CD8-positive, alpha-beta memory T cell (primary cell): ENCODE measurements around the gene TMEM131L. TPM values are rescaled to one million over a fixed set of nuclear protein-coding genes. Genes with fewer than 3 reads are reported as not detected.
A peak's percentile ranks its signal among the peaks of the same experiment; 100 is the strongest.

ENCODE experiments used
- CTCF ChIA-PET: fragments of 350-600 bp; sonication (Branson Sonifier 250); formaldehyde crosslinking; loops from one replicate; lab custom pipeline; 2021; ENCODE audit warnings: antibody characterized with exemption; lab: Charles Lee
- POLR2A ChIA-PET: fragments of 350-600 bp; sonication (Branson Sonifier 250); formaldehyde crosslinking; loops from one replicate; lab custom pipeline; 2021; ENCODE audit warnings: antibody characterized with exemption; lab: Charles Lee
- DNase-seq, 5 donors: peaks; one replicate each; pipeline versions ENCODE4 v3.0.0 to v3.0.0-alpha.2; 2020 to 2022; ENCODE audit warnings: mixed read lengths in 1 of 5
- H3K27ac ChIP-seq: one replicate; pipeline ENCODE4 v1.7.0; 2013; ENCODE audit warnings: low read depth, mild to moderate bottlenecking, low read length, moderate library complexity
- H3K27me3 ChIP-seq: 2 replicates; pipeline ENCODE4 v1.7.0; 2013; ENCODE audit warnings: low read length, mild to moderate bottlenecking; ENCODE audit not compliant: insufficient read depth, poor library complexity, severe bottlenecking
- H3K36me3 ChIP-seq: 2 replicates; pipeline ENCODE4 v1.7.0; 2013; ENCODE audit warnings: mild to moderate bottlenecking, low read length, moderate library complexity; ENCODE audit not compliant: insufficient read depth
- H3K4me1 ChIP-seq: 2 replicates; pipeline ENCODE4 v1.7.0; 2013; ENCODE audit warnings: mild to moderate bottlenecking, low read length, moderate library complexity; ENCODE audit not compliant: insufficient read depth
- H3K4me3 ChIP-seq: 2 replicates; pipeline ENCODE4 v1.7.0; 2013; ENCODE audit warnings: mild to moderate bottlenecking, low read length
- H3K9me3 ChIP-seq: 2 replicates; pipeline ENCODE4 v1.7.0; 2013; ENCODE audit warnings: mild to moderate bottlenecking, low read length
- H3K27ac Mint-ChIP-seq, 8 donors: one replicate each; pipeline ENCODE4 v1.8.0; 2020 to 2021; ENCODE audit warnings: mixed read lengths in 8 of 8, mild to moderate bottlenecking in 6 of 8, inconsistent platforms in 3 of 8, moderate library complexity in 3 of 8
- H3K27me3 Mint-ChIP-seq, 2 donors: one replicate each; pipeline ENCODE4 v1.8.0; 2020 to 2021; ENCODE audit warnings: mixed read lengths in 2 of 2, mild to moderate bottlenecking in 1 of 2, moderate library complexity in 1 of 2
- H3K36me3 Mint-ChIP-seq, 3 donors: one replicate each; pipeline ENCODE4 v1.8.0; 2020 to 2021; ENCODE audit warnings: mixed read lengths in 3 of 3, inconsistent platforms in 1 of 3, mild to moderate bottlenecking in 1 of 3
- H3K4me1 Mint-ChIP-seq, 3 donors: one replicate each; pipeline ENCODE4 v1.8.0; 2020 to 2021; ENCODE audit warnings: mixed read lengths in 3 of 3, inconsistent platforms in 1 of 3, mild to moderate bottlenecking in 1 of 3
- H3K4me3 Mint-ChIP-seq, 7 donors: one replicate each; pipeline ENCODE4 v1.8.0; 2020 to 2021; ENCODE audit warnings: mixed read lengths in 7 of 7, mild to moderate bottlenecking in 6 of 7, moderate library complexity in 4 of 7, inconsistent platforms in 2 of 7
- H3K9me3 Mint-ChIP-seq, 5 donors: one replicate each; pipeline ENCODE4 v1.8.0; 2020 to 2022; ENCODE audit warnings: mixed read lengths in 5 of 5, mild to moderate bottlenecking in 3 of 5, moderate library complexity in 2 of 5, inconsistent platforms in 1 of 5
- polyA plus RNA-seq: library from polyadenylated mRNA; unstranded; fragments of 300-500 nt; fragmentation: Illumina TruSeq; gene quantifications from one replicate; pipeline ENCODE4 v1.2.3, GENCODE V29; 2021
- total RNA-seq, 2 experiments: library from RNA; stranded (reverse); gene quantifications; one replicate each; pipeline ENCODE4 v1.2.3, GENCODE V29; 2021

The TMEM131L gene
- total and polyA plus RNA-seq, 3 experiments from 2014 or later: 28.1 to 29.6 (median 28.6) TPM

- ChIA-PET CTCF (interaction anchor here (0.8 to 6.2 kb wide), 4 partner anchors 104 to 227 kb away, joined by 3 to 133 read pairs (median 4); partner anchors contain the start of gene TMEM131L), POLR2A (no interaction called here)
- H3K36me3 ChIP-seq: peaks cover 8% of the 10 kb centered on the region
- H3K9me3 Mint-ChIP-seq: no peaks in the 10 kb centered on the region
- no peaks in the 10 kb centered on the region for H3K27me3 ChIP-seq
- no peaks in the 10 kb centered on the region for H3K9me3 ChIP-seq
- peaks cover 48 to 74% (median 73%) of the 10 kb centered on the region in 3 donors for H3K4me1 Mint-ChIP-seq
- no peak overlapping the region for H3K4me3 ChIP-seq
- no peaks in the 10 kb centered on the region for H3K27me3 Mint-ChIP-seq
- H3K4me3 Mint-ChIP-seq: no peak overlapping the region
- peaks cover 0 to 50% (median 2%) of the 10 kb centered on the region in 3 donors for H3K36me3 Mint-ChIP-seq
- no peak overlapping the region for H3K27ac ChIP-seq
- DNase-seq: no peak
- peaks cover 42% of the 10 kb centered on the region for H3K4me1 ChIP-seq
- H3K27ac Mint-ChIP-seq: peak overlapping the region; percentile 20 to 87 (median 63)
Observed at GRCh38 chr4:153570228-153570973, 104.2 kb downstream of the TMEM131L start.

GRCh38 chr4:153571006-153571545, 104.9 kb downstream of the TMEM131L start:
- H3K27me3 ChIP-seq: no peaks in the 10 kb centered on the region
- POLR2A ChIA-PET: no interaction called here
- H3K9me3 Mint-ChIP-seq: no peaks in the 10 kb centered on the region
- H3K4me3 Mint-ChIP-seq: no peak overlapping the region
- no peak overlapping the region for H3K27ac ChIP-seq
- H3K4me1 ChIP-seq: peaks cover 42% of the 10 kb centered on the region
- peaks cover 0 to 46% (median 2%) of the 10 kb centered on the region in 3 donors for H3K36me3 Mint-ChIP-seq
- H3K36me3 ChIP-seq: peaks cover 8% of the 10 kb centered on the region
- CTCF ChIA-PET: interaction anchor here (0.8 to 6.2 kb wide), 4 partner anchors 105 to 226 kb away, joined by 3 to 133 read pairs (median 22); partner anchors contain the start of genes MND1 and TMEM131L
- H3K27me3 Mint-ChIP-seq: no peaks in the 10 kb centered on the region
- H3K9me3 ChIP-seq: no peaks in the 10 kb centered on the region
- no peak for DNase-seq
- no peak overlapping the region for H3K4me3 ChIP-seq
- peaks cover 49 to 75% (median 74%) of the 10 kb centered on the region in 3 donors for H3K4me1 Mint-ChIP-seq
- peak overlapping the region in 7 of 8 donors; percentile 34 to 87 (median 67) for H3K27ac Mint-ChIP-seq

GRCh38 chr4:153572609-153573008, 106.4 kb downstream of the TMEM131L start:
- CTCF ChIA-PET: interaction anchor here (1.8 to 6.2 kb wide), 6 partner anchors 45 to 228 kb away, joined by 4 to 133 read pairs (median 26); partner anchors contain the start of genes MND1 and TMEM131L
- POLR2A ChIA-PET: no interaction called here
- Histone ChIP-seq H3K9me3 (no peaks in the 10 kb centered on the region), H3K4me1 (peaks cover 33% of the 10 kb centered on the region), H3K27me3 (no peaks in the 10 kb centered on the region), H3K27ac (no peak overlapping the region), H3K4me3 (no peak overlapping the region), H3K36me3 (no peaks in the 10 kb centered on the region)
- Mint-ChIP-seq H3K4me1 (peaks cover 57 to 80% (median 75%) of the 10 kb centered on the region in 3 donors), H3K27ac (peak overlapping the region in 7 of 8 donors; percentile 5 to 95 (median 47)), H3K27me3 (no peaks in the 10 kb centered on the region), H3K9me3 (no peaks in the 10 kb centered on the region), H3K4me3 (no peak overlapping the region), H3K36me3 (peaks cover 0 to 36% (median 2%) of the 10 kb centered on the region in 3 donors)
- DNase-seq: no peak

- Histone ChIP-seq H3K9me3 (no peaks in the 10 kb centered on the region), H3K4me3 (no peak overlapping the region), H3K36me3 (no peaks in the 10 kb centered on the region), H3K27ac (no peak overlapping the region), H3K4me1 (peaks cover 28% of the 10 kb centered on the region), H3K27me3 (no peaks in the 10 kb centered on the region)
- ChIA-PET POLR2A (interaction anchor here (1.0 to 2.1 kb wide), 3 partner anchors 59 to 107 kb away, joined by 3 to 16 read pairs (median 6); partner anchors contain the start of gene TMEM131L), CTCF (interaction anchor here (1.0 to 6.2 kb wide), 23 partner anchors 8 to 235 kb away, joined by 3 to 133 read pairs (median 6); partner anchors contain the start of genes MND1 and TMEM131L)
- no peaks in the 10 kb centered on the region for H3K9me3 Mint-ChIP-seq
- peaks cover 0 to 33% (median 5%) of the 10 kb centered on the region in 3 donors for H3K36me3 Mint-ChIP-seq
- DNase-seq: no peak
- H3K4me3 Mint-ChIP-seq: no peak overlapping the region
- peaks cover 58 to 81% (median 74%) of the 10 kb centered on the region in 3 donors for H3K4me1 Mint-ChIP-seq
- no peaks in the 10 kb centered on the region for H3K27me3 Mint-ChIP-seq
- H3K27ac Mint-ChIP-seq: peak overlapping the region; percentile 21 to 90 (median 51)
Observed at GRCh38 chr4:153573221-153573620, 107.1 kb downstream of the TMEM131L start.

- Mint-ChIP-seq H3K36me3 (peaks cover 0 to 24% (median 4%) of the 10 kb centered on the region in 3 donors), H3K27ac (peak overlapping the region in 7 of 8 donors; percentile 22 to 90 (median 63)), H3K9me3 (no peaks in the 10 kb centered on the region), H3K4me1 (peaks cover 53 to 73% (median 65%) of the 10 kb centered on the region in 3 donors), H3K4me3 (peak overlapping the region in 3 of 7 donors; percentile 24 to 46 (median 30)), H3K27me3 (no peaks in the 10 kb centered on the region)
- Histone ChIP-seq H3K9me3 (no peaks in the 10 kb centered on the region), H3K36me3 (no peaks in the 10 kb centered on the region), H3K4me1 (peaks cover 20% of the 10 kb centered on the region), H3K4me3 (no peak overlapping the region), H3K27ac (no peak overlapping the region), H3K27me3 (no peaks in the 10 kb centered on the region)
- ChIA-PET POLR2A (interaction anchor here (0.6 to 2.1 kb wide), 5 partner anchors 60 to 229 kb away, joined by 3 to 16 read pairs (median 6); partner anchors contain the start of genes MND1 and TMEM131L), CTCF (interaction anchor here (0.6 to 6.2 kb wide), 46 partner anchors 9 to 491 kb away, joined by 3 to 133 read pairs (median 4); partner anchors contain the start of genes MND1 and TMEM131L)
- DNase-seq: peak; percentile 33 to 80 (median 52)
Observed at GRCh38 chr4:153573881-153574802, 108.0 kb downstream of the TMEM131L start.

GRCh38 chr4:153576443-153576774, 110.2 kb downstream of the TMEM131L start:
- POLR2A ChIA-PET: no interaction called here
- no peaks in the 10 kb centered on the region for H3K36me3 ChIP-seq

GRCh38 chr4:153577053-153577452, 110.9 kb downstream of the TMEM131L start:
- Mint-ChIP-seq H3K4me1 (peaks cover 45 to 58% (median 52%) of the 10 kb centered on the region in 3 donors), H3K4me3 (no peak overlapping the region), H3K9me3 (no peaks in the 10 kb centered on the region), H3K27ac (peak overlapping the region in 3 of 8 donors; percentile 1 to 70 (median 62)), H3K27me3 (no peaks in the 10 kb centered on the region), H3K36me3 (peaks cover 0 to 31% (median 8%) of the 10 kb centered on the region in 3 donors)
- CTCF ChIA-PET: interaction anchor here (1.4 to 2.3 kb wide), 2 partner anchors 109 to 144 kb away, joined by 4 to 6 read pairs; no protein-coding TSS in a partner anchor
- Histone ChIP-seq H3K9me3 (no peaks in the 10 kb centered on the region), H3K4me3 (no peak overlapping the region), H3K27ac (no peak overlapping the region), H3K36me3 (no peaks in the 10 kb centered on the region), H3K4me1 (peaks cover 15% of the 10 kb centered on the region), H3K27me3 (no peaks in the 10 kb centered on the region)
- DNase-seq: no peak
- POLR2A ChIA-PET: no interaction called here

More at GRCh38 chr4:153576443-153576774, 110.2 kb downstream of the TMEM131L start:
- Mint-ChIP-seq H3K27me3 (no peaks in the 10 kb centered on the region), H3K4me3 (no peak overlapping the region), H3K27ac (peak overlapping the region in 2 of 8 donors; percentile 47 to 50), H3K4me1 (peaks cover 48 to 62% (median 54%) of the 10 kb centered on the region in 3 donors), H3K9me3 (no peaks in the 10 kb centered on the region), H3K36me3 (peaks cover 0 to 29% (median 7%) of the 10 kb centered on the region in 3 donors)
- no peak overlapping the region for H3K27ac ChIP-seq
- H3K4me3 ChIP-seq: no peak overlapping the region
- no peak for DNase-seq
- no peaks in the 10 kb centered on the region for H3K27me3 ChIP-seq
- H3K9me3 ChIP-seq: no peaks in the 10 kb centered on the region
- peaks cover 15% of the 10 kb centered on the region for H3K4me1 ChIP-seq
- CTCF ChIA-PET: interaction anchor here (1.4 kb wide), 2 partner anchors 144 to 232 kb away, joined by 3 to 4 read pairs; partner anchors contain the start of gene MND1
